ENCODE measurements around the gene RSPH4A.
"Not testable (repeated sequence)": the region's sequence is repeated elsewhere in the genome, so short reads cannot be mapped to it uniquely, and the experiment has no call there.

RSPH4A gene

GRCh38 chr6:116629563-116629981, 13.3 kb downstream of the RSPH4A start:
- no peak for DNase-seq

GRCh38 chr6:116631379-116631990, 15.2 kb downstream of the RSPH4A start:
- DNase-seq = no peak

GRCh38 chr6:116633685-116634084, 17.4 kb downstream of the RSPH4A start:
- no peak for DNase-seq

GRCh38 chr6:116648156-116648555, 31.9 kb downstream of the RSPH4A start:
- no peak for DNase-seq

- no peak for DNase-seq
Observed at GRCh38 chr6:116649129-116649528, 32.9 kb downstream of the RSPH4A start.

- no peak for DNase-seq
Observed at GRCh38 chr6:116651916-116652315, 35.6 kb downstream of the RSPH4A start.

DNA sequence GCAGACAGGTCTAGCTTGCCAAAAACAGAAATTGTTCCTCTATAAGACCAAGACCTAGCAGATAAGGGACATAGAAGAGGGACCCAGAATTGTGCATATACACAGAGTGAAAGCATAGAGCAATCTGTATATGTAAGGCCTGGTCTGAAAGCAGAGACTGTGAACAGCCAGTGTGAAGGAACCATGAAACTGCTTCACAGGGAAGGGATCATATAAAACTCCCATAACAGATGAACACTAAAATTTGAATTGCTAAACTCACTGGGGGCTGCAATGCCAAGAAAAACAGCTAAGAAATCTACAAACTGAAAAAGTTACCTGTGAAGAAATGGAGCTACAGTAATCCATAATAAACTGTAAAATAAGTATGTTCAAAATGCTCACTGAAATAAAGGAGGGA, 45.3 kb downstream of the RSPH4A start:
- DNase-seq = no peak

DNA sequence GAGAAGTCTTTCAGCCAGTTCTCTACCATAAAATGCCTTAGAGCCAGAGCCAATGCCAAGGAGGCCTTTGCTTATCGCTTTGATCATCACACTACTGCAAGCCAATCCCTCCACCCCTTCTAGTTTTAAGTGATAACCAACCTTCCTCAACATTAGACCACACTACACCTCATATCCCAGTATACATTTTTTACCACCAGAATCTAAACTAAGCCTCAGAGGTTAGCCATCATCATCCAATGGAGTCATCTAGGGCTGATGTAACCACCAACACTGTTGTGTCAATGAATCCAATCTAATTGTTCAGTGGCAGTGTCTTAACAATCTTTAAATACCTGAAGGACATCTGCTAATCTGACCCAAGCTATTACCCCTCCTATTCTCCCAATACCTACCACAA, 45.9 kb downstream of the RSPH4A start:
- DNase-seq = no peak

- DNase-seq = no peak
Observed at GRCh38 chr6:116663308-116663707, 47.0 kb downstream of the RSPH4A start.

GRCh38 chr6:116664169-116664568, 47.9 kb downstream of the RSPH4A start:
- not testable (repeated sequence) for DNase-seq

DNA sequence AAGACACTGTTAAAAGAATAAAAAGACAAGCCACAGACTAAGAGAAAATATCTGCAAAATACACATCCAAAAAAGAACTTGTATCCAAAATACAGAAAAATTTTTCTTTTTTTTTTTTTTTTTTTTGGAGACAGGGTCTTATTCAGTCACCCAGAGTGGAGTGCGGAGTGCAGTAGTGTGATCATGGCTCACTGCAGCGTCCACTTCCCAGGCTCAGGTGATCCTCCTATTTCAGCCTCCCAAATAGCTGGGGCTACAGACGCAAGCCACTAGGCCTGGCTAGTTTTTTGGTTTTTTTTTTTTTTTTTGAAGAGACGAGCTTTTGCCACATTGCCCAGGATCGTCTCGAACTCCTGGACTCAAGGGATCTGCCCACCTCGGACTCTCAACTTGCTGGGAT, 49.2 kb downstream of the RSPH4A start:
- DNase-seq = no peak

DNA sequence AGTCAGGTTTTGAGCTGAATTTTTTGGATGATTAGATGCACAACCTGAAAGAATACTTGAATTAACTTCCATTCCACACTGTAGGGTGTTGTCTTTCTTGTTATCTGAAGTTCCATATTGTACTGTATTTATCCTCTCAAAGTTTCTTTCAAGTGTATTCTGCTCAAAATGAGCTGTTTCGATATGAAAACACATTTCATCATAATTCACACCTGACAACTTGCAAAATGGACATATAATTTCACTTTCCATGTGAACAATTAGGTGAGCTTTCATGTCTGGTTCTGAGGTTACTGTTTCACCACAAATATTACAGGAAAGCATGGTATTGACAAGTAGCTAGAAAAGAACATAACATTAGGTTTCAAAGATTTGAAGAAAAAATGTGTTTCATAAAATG, 50.6 kb downstream of the RSPH4A start:
- no peak for DNase-seq

- peak in 1 of 4 experiments; percentile 2 for DNase-seq
Observed at GRCh38 chr6:116667623-116668022, 51.3 kb downstream of the RSPH4A start.

DNA sequence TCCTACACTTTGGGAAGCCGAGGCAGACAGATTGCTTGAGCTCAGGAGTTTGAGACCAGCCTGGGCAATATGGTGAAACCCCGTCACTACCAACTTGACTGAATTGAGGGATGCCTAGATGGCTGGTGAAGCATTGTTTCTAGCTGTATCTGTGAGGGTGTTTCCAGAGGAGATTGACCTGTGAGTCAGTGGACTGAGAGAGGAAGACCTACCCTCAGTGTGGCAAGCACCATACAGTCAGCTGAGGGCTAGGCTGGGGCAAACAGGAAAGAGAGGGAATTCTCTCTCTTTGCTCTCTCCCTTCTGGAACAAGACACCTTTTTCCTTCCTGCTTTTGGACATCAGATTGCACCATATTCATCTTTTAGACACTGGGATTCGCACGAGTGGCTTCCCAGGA, 56.0 kb downstream of the RSPH4A start:
- DNase-seq = no peak

GRCh38 chr6:116676021-116676420, 59.7 kb downstream of the RSPH4A start:
- no peak for DNase-seq

- DNase-seq = peak; percentile 83 to 86 (median 84)
Observed at GRCh38 chr6:116680880-116681672, 64.8 kb downstream of the RSPH4A start, which contains the start of gene KPNA5. Gene KPNA5 (plus strand): TSS chr6:116681211. CDS start chr6:116681335, 124 bp downstream.

DNA sequence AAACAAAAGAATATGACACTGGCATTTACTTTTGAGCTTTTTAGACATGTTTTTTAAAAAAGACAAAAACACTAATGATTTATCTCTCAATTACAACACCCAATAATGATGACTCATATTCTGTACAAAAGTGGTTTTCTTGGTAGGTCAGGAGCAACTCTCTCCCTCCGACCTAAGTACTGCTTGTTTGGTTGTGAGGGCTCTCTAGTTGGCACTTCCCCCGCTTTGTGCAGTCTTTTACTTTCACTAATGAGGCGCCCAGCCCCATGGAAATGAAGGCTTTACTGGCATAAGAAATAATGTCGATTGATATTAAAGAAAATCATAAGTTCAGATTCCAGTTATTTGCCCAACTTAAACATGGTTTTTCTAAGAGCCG, 66.0 kb downstream of the RSPH4A start:
- DNase-seq = peak in 2 of 4 experiments; percentile 1 to 6
